Tibial artery (tissue), 4 donors: Measurements from ENCODE around the gene OPCML.

Experiments
- DNase-seq, 2 donors: peaks; one replicate each; pipeline ENCODE4 v3.0.0-alpha.2; 2019
- H3K27ac ChIP-seq, 2 donors: fragments of 200-600 bp; sonication (generic) in 1 of 2; 1 replicate in 1 of 2; 2 replicates in 1 of 2; pipeline ENCODE4 v1.5.1; 2018 to 2019; ENCODE audit warnings: mild to moderate bottlenecking in 1 of 2
- H3K27me3 ChIP-seq, 2 donors: fragments of 200-600 bp; sonication (generic) in 1 of 2; one replicate each; pipeline versions ENCODE4 v1.5.1 to v1.6.0; 2016 to 2019
- H3K36me3 ChIP-seq, 3 donors: fragments of 200-600 bp; sonication (generic) in 2 of 3; one replicate each; pipeline ENCODE4 v1.5.1; 2016 to 2019; ENCODE audit warnings: mild to moderate bottlenecking in 2 of 3
- H3K4me1 ChIP-seq, 4 donors: fragments of 200-600 bp; sonication (generic) in 2 of 4; 1 replicate in 3 of 4; 2 replicates in 1 of 4; pipeline ENCODE4 v1.5.1; 2016 to 2019
- H3K4me3 ChIP-seq, 2 donors: fragments of 200-600 bp; sonication (generic) in 1 of 2; 1 replicate in 1 of 2; 2 replicates in 1 of 2; pipeline ENCODE4 v1.5.1; 2018 to 2019; ENCODE audit warnings: mild to moderate bottlenecking in 2 of 2
- H3K9me3 ChIP-seq, 3 donors: fragments of 200-600 bp; sonication (generic) in 1 of 3; one replicate each; pipeline ENCODE4 v1.5.1; 2016 to 2019
- intact Hi-C: fragments of 100-400 bp; cut with DNase I; formaldehyde crosslinking; loops from one replicate; pipeline ENCODE4 v1.15.0; 2023; ENCODE audit warnings: low total_unique reads
- TF ChIP-seq, protein P1 (sequence below), 2 experiments: fragments of 200-600 bp in 1 of 2; fragments of 450-650 bp in 1 of 2; IDR thresholded peaks; one replicate each; pipeline ENCODE4 v1.5.1; 2017 to 2019; ENCODE audit warnings: antibody characterized with exemption in 2 of 2, mild to moderate bottlenecking in 1 of 2, moderate library complexity in 1 of 2

Gene OPCML

DNA sequence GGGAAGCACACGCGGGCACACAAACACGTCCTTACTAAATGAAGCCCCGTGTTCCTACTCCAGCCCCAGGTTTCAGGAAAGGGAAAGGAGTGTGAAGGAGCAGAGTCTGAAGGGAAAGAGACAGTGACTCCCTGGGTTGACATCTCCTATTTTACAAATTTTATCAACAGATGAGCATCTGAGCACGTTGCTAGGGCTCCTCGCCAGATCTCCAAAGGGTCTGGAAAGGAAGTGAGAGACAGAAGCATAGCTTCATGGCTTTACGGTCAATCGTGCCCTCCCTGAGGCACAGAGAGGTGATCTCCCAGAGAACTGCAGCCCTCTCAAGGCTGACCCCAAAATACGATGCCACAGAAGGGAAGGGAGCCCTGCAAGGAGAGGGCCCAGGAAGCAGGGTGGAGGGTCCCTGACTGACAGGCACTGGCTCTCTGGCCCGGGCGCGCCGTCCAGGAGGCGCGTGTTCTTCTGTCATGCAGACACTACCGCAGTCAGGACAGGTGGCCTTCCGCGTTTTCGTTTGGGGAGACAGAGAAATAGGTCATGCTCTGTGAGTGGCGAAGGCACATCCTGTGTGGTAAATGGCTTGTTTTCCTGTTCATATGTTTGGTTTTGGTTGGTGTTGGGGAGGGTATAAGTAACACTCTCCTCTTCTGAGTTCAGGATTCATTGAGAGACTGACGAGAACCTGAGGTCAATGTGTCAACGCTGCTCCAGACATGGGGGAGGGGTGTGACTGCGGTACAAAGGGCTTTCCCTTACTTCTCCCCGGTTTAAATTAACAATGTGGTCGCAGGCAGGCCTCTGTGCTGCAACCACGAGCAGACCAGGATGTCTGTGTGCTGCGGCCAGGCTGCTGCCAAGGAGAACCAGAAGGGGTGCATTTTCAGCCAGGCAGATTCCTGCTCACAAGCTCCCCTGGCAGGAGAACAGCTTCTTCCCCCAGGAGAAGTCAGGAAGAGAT is 813.3 kb downstream of the OPCML start:
- H3K27ac ChIP-seq = no peak overlapping the region
- H3K36me3 ChIP-seq = no peaks in the 10 kb centered on the region
- H3K4me3 ChIP-seq = no peak overlapping the region
- no peak for DNase-seq
- H3K27me3 ChIP-seq = no peaks in the 10 kb centered on the region
- H3K4me1 ChIP-seq = no peaks in the 10 kb centered on the region
- TF ChIP-seq, protein P1, sequence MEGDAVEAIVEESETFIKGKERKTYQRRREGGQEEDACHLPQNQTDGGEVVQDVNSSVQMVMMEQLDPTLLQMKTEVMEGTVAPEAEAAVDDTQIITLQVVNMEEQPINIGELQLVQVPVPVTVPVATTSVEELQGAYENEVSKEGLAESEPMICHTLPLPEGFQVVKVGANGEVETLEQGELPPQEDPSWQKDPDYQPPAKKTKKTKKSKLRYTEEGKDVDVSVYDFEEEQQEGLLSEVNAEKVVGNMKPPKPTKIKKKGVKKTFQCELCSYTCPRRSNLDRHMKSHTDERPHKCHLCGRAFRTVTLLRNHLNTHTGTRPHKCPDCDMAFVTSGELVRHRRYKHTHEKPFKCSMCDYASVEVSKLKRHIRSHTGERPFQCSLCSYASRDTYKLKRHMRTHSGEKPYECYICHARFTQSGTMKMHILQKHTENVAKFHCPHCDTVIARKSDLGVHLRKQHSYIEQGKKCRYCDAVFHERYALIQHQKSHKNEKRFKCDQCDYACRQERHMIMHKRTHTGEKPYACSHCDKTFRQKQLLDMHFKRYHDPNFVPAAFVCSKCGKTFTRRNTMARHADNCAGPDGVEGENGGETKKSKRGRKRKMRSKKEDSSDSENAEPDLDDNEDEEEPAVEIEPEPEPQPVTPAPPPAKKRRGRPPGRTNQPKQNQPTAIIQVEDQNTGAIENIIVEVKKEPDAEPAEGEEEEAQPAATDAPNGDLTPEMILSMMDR (IDR thresholded peaks at IDR 0.05) = no peak
- intact Hi-C loops = no loop called here
- H3K9me3 ChIP-seq = no peaks in the 10 kb centered on the region

DNA sequence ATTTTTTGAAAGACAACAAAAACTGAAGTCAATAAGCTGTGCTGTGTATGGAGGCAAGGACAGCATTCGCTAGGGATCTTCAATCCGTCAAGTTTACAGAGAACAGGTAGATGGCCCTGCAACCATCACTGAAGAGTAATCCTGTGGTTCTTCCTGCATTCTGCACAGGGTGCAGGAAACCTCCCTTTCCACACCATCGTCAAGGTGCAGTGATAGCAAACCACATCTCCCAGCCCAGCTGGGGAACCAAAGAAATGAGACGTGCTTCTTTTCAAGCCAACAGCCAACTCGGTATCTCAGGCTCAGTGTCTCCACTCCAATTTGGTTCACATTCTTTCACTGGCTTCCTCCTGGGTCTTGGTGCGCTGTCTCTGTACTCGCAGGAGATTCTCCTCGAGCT is 814.5 kb downstream of the OPCML start:
- Histone ChIP-seq H3K9me3 (no peaks in the 10 kb centered on the region), H3K27ac (no peak overlapping the region), H3K4me1 (no peaks in the 10 kb centered on the region), H3K4me3 (no peak overlapping the region), H3K36me3 (no peaks in the 10 kb centered on the region), H3K27me3 (no peaks in the 10 kb centered on the region)
- TF ChIP-seq, protein P1 (IDR thresholded peaks at IDR 0.05) = no peak
- DNase-seq = no peak
- intact Hi-C loops = no loop called here

DNA sequence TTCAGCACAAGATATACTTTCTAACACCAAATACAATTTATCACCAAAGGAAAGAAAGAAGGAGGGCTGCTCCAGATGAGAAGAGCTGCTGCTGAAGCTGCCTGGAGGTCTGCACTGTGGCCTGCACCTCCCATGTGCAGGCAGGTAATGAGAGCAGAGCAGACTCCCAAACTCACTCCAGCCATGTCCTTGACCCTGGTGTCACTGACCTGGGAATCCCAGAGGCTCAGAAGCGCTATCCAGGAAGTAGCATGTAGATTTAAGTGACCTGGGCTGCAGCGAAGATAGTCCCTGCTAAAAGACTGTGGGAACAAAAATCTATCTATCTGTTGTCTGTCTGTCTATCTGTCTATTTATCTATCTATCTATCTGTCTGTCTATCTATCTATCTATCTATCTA is 816.3 kb downstream of the OPCML start:
- TF ChIP-seq, protein P1 (IDR thresholded peaks at IDR 0.05) = no peak
- Histone ChIP-seq H3K27me3 (no peaks in the 10 kb centered on the region), H3K36me3 (no peaks in the 10 kb centered on the region), H3K4me3 (no peak overlapping the region), H3K9me3 (no peaks in the 10 kb centered on the region), H3K27ac (no peak overlapping the region), H3K4me1 (no peaks in the 10 kb centered on the region)
- DNase-seq = no peak
- intact Hi-C loops = no loop called here

DNA sequence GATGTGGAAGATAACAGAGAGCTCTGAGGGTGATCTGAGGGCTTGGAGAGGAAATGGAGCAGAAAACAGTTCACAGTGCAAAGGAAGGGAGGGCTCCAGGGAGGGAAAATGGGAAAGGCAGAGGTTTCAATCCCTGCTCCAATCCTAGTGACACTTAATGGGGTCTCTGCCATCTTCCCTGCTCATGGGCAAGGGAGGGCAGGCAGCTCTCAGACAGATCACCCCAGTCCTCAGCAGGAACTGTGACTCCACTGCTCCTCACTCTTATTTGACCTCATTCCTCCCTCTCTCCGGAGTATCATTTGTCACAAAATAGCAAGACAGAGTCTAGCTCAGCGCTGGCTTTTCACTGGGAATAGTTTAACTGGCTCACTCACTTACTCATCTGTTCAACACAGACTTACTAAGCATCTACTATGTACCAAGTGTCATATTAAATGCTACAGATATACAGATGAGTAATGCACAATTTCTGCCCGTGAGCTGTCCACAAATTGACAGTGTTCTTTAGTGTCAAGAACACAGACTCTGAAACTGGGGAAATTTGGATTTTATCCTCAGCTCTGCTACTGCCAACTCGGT is 817.4 kb downstream of the OPCML start:
- intact Hi-C loops = no loop called here
- DNase-seq = no peak
- H3K36me3 ChIP-seq = no peaks in the 10 kb centered on the region
- H3K4me1 ChIP-seq = no peaks in the 10 kb centered on the region
- H3K27ac ChIP-seq = no peak overlapping the region
- no peak overlapping the region for H3K4me3 ChIP-seq
- H3K27me3 ChIP-seq = no peaks in the 10 kb centered on the region
- TF ChIP-seq, protein P1 (IDR thresholded peaks at IDR 0.05) = no peak
- H3K9me3 ChIP-seq = no peaks in the 10 kb centered on the region

DNA sequence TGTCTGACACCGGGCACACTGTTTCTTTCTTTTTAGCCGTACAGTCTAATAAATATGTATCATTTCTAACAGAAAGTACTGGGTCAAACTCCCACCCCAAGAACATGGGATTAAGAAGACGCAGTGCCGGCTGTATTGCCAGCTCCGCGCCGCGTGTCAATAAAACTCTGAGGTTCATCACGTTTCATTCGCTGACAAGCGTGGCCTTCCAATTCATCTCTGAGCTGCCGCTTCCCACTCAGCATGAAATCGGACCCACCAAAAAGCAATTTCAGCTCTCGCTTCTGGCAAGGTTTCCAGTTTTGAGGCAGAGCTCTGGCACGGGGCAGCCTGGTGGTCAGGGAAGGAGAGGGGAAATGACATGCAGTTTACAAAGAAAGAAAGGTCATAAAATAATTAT is 819.8 kb downstream of the OPCML start:
- H3K4me3 ChIP-seq = no peak overlapping the region
- TF ChIP-seq, protein P1 (IDR thresholded peaks at IDR 0.05) = no peak
- no peaks in the 10 kb centered on the region for H3K36me3 ChIP-seq
- DNase-seq = no peak
- no peaks in the 10 kb centered on the region for H3K9me3 ChIP-seq
- H3K4me1 ChIP-seq = no peaks in the 10 kb centered on the region
- intact Hi-C loops = no loop called here
- H3K27ac ChIP-seq = no peak overlapping the region
- no peaks in the 10 kb centered on the region for H3K27me3 ChIP-seq
